ENCODE data around the gene EEF1B2.

DNA sequence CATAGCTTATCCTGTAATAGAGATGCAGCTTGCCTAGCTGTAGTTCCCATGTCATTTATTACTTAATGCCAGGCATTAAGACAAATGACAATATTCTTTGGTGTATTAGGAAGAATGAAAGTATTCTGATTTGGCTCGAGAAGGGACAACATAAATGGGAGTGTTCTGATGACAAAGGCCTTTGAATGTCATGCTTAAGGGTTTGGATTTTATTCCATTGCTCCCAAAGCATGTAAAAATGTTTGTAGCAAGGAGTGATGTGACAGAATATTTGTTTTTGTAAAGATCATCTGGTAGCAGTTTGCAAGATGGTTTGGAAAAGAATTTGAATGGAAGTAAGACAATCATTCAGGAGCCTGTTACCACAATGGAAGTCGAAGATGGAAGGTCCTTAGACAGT, 30.4 kb downstream of the EEF1B2 start:
- TF ChIP-seq, protein P1, sequence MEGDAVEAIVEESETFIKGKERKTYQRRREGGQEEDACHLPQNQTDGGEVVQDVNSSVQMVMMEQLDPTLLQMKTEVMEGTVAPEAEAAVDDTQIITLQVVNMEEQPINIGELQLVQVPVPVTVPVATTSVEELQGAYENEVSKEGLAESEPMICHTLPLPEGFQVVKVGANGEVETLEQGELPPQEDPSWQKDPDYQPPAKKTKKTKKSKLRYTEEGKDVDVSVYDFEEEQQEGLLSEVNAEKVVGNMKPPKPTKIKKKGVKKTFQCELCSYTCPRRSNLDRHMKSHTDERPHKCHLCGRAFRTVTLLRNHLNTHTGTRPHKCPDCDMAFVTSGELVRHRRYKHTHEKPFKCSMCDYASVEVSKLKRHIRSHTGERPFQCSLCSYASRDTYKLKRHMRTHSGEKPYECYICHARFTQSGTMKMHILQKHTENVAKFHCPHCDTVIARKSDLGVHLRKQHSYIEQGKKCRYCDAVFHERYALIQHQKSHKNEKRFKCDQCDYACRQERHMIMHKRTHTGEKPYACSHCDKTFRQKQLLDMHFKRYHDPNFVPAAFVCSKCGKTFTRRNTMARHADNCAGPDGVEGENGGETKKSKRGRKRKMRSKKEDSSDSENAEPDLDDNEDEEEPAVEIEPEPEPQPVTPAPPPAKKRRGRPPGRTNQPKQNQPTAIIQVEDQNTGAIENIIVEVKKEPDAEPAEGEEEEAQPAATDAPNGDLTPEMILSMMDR (IDR thresholded peaks at IDR 0.05), result no peak
- TF ChIP-seq POLR2A (IDR thresholded peaks at IDR 0.05), result no peak

Data from sigmoid colon (tissue), 3 donors.